GM19099 (cell line): ENCODE measurements around the gene USP47.

Source experiments
- POLR2A ChIP-seq: IDR thresholded peaks from 3 replicates; pipeline ENCODE4 v1.6.1; 2011; ENCODE audit warnings: low read depth; ENCODE audit not compliant: insufficient read length; ENCODE audit errors: extremely low read depth

The USP47 gene

GRCh38 chr11:12001186-12001585, 159.4 kb downstream of the USP47 start:
- TF ChIP-seq POLR2A = no peak

GRCh38 chr11:12003336-12003735, 161.6 kb downstream of the USP47 start:
- TF ChIP-seq POLR2A = no peak

- TF ChIP-seq POLR2A = no peak
Measured at GRCh38 chr11:12003815-12004214, 162.0 kb downstream of the USP47 start.

- TF ChIP-seq POLR2A = no peak
Measured at GRCh38 chr11:12005061-12005460, 163.3 kb downstream of the USP47 start.

- no peak for TF ChIP-seq POLR2A
Measured at GRCh38 chr11:12005476-12005875, 163.7 kb downstream of the USP47 start.

GRCh38 chr11:12006552-12007229, 164.9 kb downstream of the USP47 start:
- no peak for TF ChIP-seq POLR2A

- TF ChIP-seq POLR2A = no peak
Measured at GRCh38 chr11:12007230-12007593, 165.4 kb downstream of the USP47 start.

GRCh38 chr11:12007769-12008737, 166.3 kb downstream of the USP47 start, which contains the start of gene DKK3:
Gene DKK3 (minus strand): TSS chr11:12008626. CDS start chr11:12008582, 44 bp downstream.
- no peak for TF ChIP-seq POLR2A
